T47D (cell line): ENCODE measurements around the gene HES7.
A peak's percentile ranks its signal among the peaks of the same experiment; 100 is the strongest.

ENCODE experiments used
- DNase-seq, 2 experiments: peaks; one replicate each; pipeline versions ENCODE4 v3.0.0 to v3.0.0-alpha.2; 2011 to 2012; ENCODE audit warnings: low read depth in 1 of 2, low spot score in 1 of 2
- JUND ChIP-seq: IDR thresholded peaks from 2 replicates; pipeline ENCODE4 v1.6.1; 2012; ENCODE audit warnings: low read depth
- in situ Hi-C: cut with HindIII; loops from 2 replicates; pipeline ENCODE4 v1.10.0; 2016; ENCODE audit warnings: low sequenced_read_pairs, low pct_unique_long_range_greater_than_20kb

Gene HES7

GRCh38 chr17:8131844-8132441 lies 8.0 kb upstream of the HES7 start:
- no peak for TF ChIP-seq JUND
- in situ Hi-C loops = no loop called here
- DNase-seq = no peak

- in situ Hi-C loops = no loop called here
- no peak for DNase-seq
- no peak for TF ChIP-seq JUND
Measured at GRCh38 chr17:8128125-8128784, 4.3 kb upstream of the HES7 start.

- in situ Hi-C loops = no loop called here
- no peak for DNase-seq
- no peak for TF ChIP-seq JUND
Measured at GRCh38 chr17:8126491-8127066, 2.7 kb upstream of the HES7 start.

- no peak for TF ChIP-seq JUND
- DNase-seq = no peak
- in situ Hi-C loops = no loop called here
Measured at GRCh38 chr17:8125947-8126490, 2.1 kb upstream of the HES7 start.

GRCh38 chr17:8125154-8125946 lies 1.4 kb upstream of the HES7 start:
- DNase-seq = peak in 1 of 2 experiments; percentile 60
- in situ Hi-C loops = no loop called here
- no peak for TF ChIP-seq JUND

- no peak for TF ChIP-seq JUND
- in situ Hi-C loops = no loop called here
- no peak for DNase-seq
Measured at GRCh38 chr17:8124350-8125153, 646 bp upstream of the HES7 start.

GRCh38 chr17:8122924-8123694 lies 797 bp downstream of the HES7 start:
- in situ Hi-C loops = no loop called here
- no peak for DNase-seq
- TF ChIP-seq JUND = no peak

GRCh38 chr17:8122422-8122923 lies 1.4 kb downstream of the HES7 start:
- in situ Hi-C loops = no loop called here
- no peak for DNase-seq

GRCh38 chr17:8121681-8122421 lies 2.1 kb downstream of the HES7 start:
- in situ Hi-C loops = no loop called here
- no peak for TF ChIP-seq JUND
- peak in 1 of 2 experiments; percentile 50 for DNase-seq

More at GRCh38 chr17:8122422-8122923, 1.4 kb downstream of the HES7 start:
- TF ChIP-seq JUND = no peak

GRCh38 chr17:8121407-8121680 lies 2.6 kb downstream of the HES7 start:
- no peak for TF ChIP-seq JUND
- no peak for DNase-seq
- in situ Hi-C loops = no loop called here
